GM21360 (cell line): ENCODE measurements around the gene BRI3.

ENCODE experiments used
- ATAC-seq: cut with Tn5 transposase; IDR thresholded peaks from one replicate; pipeline ENCODE4 v1.9.1; 2021; ENCODE audit warnings: mild to moderate bottlenecking, moderate library complexity; ENCODE audit not compliant: unreplicated experiment

BRI3 gene

DNA sequence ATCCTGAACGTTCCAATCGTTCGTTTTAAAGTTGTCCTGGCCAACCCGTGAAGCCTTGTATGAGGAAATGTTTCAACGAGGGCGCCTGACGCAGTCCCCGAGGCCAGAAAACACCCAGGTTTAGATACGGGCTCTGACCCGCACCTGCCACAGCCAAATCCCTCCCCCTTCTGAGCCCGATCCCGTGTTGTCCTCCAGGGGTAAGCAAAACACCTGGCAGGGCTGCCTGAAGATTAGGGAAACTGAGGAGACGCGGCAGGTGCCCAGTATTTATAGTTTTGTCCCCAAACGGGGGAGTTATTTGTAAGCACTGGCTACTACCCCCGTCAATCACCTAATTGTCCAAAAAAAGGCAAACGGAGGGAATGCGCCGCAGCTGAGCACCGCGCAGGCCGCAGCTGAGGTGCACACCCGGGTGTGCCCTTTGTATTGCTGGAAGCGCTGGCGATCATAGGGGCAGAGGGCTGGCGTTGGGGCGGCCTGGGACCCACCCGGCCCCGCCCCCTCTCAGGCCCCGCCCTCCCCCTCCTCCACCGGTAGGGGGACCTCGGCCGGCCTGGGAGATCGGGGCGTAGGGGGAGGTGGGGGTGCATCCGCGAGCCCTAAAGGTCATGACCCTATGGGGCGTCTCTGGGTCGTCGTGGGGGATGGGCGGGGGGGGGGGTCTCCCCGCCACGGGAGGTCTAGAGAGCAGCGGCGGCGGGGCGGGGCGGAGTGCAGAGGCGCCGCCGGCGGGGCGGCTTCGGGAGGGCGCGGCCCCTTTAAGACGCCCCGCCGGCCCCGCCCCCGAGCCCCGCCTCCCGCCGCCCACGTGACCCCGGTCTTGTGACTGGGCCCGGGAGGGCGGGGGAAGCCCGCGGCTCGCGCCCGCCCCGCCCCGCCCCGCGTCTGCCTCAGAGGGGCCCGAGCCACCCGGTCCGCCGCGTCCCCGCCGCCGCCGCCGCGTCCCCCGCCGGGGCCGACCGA, at the start of gene BRI3:
TSS of gene BRI3 (plus strand) at position 896 of the 966 bp plus-strand sequence. CDS start 110 bp downstream, outside the sequence.
- peak; percentile 65 for ATAC-seq

DNA sequence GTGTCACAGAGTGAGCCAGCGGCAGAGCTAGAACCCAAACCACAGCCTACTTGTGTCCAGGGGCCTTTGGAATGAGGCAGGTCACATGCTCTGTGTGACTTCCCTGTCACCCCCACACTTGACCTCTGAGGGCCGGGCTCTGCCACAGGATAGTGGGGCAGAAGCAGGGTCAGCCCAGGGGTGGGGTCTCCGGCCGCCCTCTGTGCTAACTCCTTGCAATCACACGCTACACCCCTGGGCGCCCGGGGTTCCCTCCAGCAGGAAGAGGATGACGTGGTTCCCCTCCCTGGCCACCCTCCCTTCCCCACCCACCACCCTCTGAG, 49.3 kb upstream of the BRI3 start:
- ATAC-seq = no peak

- ATAC-seq = no peak
Observed at GRCh38 chr7:98232799-98233198, 48.7 kb upstream of the BRI3 start.

- no peak for ATAC-seq
Observed at GRCh38 chr7:98233219-98234070, 48.0 kb upstream of the BRI3 start.

- no peak for ATAC-seq
Observed at GRCh38 chr7:98234429-98235147, 46.9 kb upstream of the BRI3 start.

DNA sequence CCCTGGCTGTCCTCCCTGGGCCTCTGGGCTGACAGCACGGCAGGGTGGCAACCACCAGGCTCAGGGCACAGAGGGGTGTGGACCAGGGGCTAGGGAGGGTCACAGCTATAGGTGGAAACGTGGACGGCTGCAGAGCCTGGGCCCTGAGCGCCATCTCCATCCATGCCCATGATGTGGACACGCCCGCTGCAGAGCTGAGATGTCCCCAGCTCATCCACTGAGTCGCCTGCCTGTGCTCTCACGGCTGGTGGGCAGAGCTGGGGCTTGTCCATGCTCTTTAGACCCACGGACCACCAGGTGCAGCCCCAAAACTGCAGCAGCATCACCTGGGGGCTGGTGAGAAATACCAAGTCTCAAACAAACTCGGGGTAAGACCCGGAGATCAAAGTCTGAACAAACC, 45.6 kb upstream of the BRI3 start:
- no peak for ATAC-seq

GRCh38 chr7:98236355-98237185, 44.9 kb upstream of the BRI3 start:
- no peak for ATAC-seq

DNA sequence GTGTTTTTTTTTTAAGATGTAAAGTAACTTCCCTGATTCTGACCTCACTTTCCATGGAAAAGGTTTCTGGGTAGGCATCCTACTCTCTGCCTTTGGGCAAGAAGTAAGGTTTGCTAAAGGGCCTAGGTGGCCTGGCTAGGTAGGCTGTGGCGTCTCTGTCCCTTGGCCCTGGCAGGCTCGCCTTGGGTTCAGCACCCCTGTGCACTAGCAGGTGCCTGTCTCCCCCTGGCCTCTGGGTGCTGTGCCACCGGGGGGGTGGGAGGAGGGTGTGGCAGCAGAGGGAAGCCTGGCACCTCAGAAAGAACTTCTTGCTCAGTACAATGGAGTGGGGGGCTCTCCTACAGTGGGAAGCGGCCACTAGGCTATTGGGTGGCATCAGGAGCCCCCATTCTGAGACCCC, 43.4 kb upstream of the BRI3 start:
- ATAC-seq = no peak

GRCh38 chr7:98238976-98239375, 42.5 kb upstream of the BRI3 start:
- no peak for ATAC-seq

DNA sequence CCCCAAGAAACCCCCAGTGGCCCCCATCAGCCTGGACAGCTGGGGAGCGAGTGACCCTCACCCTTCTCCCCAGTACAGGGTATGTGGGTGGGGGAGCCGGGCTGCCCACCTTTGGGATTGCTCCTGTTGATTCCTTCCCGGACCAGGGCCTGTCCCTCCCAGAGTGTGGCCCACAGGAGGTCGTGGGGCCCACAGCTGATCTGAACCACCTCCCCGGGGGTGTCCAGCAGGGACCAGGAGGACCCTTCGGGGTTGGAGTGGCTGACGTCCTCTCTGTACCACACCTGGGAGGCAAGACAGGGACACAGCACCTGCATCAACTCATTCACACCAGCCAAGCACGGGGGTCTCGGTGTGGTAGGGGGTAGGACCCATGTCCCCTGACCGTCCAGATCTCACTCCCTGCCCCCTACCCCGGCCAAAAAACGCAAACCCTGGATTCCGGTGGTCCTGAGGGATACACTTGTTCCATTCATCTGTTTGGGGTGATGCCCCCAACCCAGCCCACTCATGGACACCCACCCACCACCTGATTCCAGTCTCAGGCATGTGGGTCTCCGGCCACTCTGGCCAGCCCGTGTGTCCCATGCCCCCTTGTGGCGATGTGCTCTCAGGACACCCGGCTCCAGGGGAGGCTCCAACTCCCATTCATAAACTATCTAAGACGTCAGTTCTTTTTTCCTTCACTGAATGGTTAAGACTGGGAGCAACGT, 40.4 kb upstream of the BRI3 start:
- no peak for ATAC-seq

DNA sequence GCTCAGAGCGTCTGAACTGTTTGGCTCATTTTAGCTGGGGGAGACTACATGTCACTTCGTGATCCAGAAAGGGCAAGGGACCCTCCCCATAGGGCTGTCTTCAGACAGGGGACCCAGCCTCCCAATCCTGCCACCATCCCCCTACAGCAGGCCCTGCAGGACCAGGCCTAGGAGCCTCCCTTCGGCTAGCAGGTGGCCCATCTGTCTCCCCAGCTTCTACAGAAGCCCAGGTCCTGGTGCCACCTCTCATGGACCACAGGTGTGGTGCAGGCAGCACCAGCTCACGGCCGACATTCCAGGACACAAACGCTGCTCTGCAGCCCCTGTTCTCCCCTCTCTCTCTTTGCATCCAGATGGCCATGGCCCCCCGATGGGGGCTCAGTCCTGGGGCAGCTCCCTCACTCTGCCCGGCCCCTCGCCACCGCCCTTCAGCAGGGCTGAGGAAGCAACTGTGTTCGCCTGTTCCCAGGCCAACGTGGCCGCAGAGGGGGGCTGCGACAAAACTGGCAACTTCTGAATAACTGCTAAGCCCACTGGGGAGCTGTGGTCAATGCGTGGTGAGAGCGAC, 39.7 kb upstream of the BRI3 start:
- ATAC-seq = no peak

DNA sequence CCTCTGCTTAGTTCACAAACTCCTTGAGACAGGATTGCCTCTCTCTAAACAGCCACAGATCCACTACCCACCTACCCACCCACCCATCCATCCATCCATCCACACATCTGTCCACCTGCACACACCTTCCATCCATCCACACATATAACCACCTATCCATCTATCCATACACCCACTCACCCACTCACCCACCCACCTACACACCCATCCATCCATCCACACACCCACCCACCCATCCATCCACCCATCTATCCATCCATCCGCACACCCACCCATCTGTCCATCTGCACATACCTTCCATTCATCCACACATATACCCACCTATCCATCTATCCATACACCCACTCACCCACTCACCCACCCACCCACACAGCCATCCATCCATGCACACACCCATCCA, 39.1 kb upstream of the BRI3 start:
- ATAC-seq = no peak

GRCh38 chr7:98242934-98243333, 38.6 kb upstream of the BRI3 start:
- no peak for ATAC-seq

DNA sequence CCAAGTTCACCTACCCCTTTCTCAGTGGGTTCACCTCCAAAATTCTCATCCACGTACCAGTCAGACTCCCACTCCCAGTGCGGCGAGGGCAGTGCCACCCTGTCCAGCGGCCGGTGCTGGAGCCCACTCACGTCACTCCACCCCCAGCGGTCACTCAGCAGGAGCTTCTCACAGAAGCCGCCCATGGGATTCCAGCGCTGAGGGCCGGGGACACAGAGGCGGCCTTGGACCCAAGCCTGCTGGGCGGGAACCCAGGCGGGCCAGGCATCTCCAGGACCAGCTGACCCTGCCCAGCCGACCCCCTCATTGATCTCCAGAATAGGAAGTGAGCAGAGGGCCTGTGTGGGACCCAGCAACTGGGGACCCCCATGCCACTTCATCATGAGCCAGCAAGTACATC, 36.6 kb upstream of the BRI3 start:
- no peak for ATAC-seq

- no peak for ATAC-seq
Observed at GRCh38 chr7:98248156-98248555, 33.3 kb upstream of the BRI3 start.

DNA sequence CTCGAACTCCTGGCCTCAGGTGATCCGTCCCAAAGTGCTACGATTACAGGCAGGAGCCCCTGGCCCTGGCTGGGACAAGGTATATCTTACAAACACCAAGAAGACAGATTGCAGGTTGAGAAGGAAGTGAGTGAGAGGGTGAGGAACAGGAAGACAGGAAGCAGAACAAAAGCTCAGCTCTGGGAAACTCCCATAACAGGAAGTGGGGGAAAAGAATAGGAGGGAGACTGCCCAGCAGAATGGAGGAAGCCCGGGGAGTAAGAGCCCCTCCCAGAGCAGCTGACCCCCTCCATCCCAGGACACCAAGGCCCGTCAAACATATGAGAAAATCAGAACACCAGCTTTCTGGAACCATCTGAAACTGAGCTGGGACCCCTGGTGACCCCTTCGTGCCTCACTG, 32.4 kb upstream of the BRI3 start:
- no peak for ATAC-seq

GRCh38 chr7:98250789-98251188, 30.7 kb upstream of the BRI3 start:
- no peak for ATAC-seq

DNA sequence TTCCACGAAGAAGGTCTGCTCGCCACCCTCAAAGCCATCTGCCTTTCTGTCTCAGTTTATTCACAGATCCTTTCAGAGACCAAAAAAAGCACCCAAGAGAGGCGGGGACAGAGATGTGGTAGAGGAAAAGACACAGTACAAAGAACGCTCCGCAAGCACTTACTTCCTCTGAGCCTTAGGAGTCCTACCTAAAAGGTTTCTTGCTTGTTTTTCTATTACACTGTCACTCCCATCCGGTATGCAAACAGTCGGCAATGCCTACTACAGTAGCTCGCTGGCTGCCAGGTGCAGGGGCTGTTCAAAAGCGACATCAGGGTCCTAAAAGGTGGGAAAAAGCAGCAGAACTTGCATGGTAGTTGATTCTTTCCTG, 30.3 kb upstream of the BRI3 start:
- ATAC-seq = peak; percentile 22

- peak; percentile 95 for ATAC-seq
Observed at GRCh38 chr7:98251601-98252424, 29.7 kb upstream of the BRI3 start, which contains the start of gene TECPR1. Gene TECPR1 (minus strand): TSS chr7:98252232. CDS start chr7:98246146, 6,086 bp downstream.
